GM21526 (cell line): ENCODE measurements around the gene NIN.

Experiments
- ATAC-seq: cut with Tn5 transposase; IDR thresholded peaks from one replicate; pipeline ENCODE4 v1.9.1; 2021; ENCODE audit warnings: moderate library complexity; ENCODE audit not compliant: unreplicated experiment, low FRiP score

The NIN gene

GRCh38 chr14:50830932-50831725 is at the start of gene NIN:
NIN (minus strand) TSS chr14:50831162; CDS start chr14:50822056, 9,106 bp downstream.
- peak; percentile 75 for ATAC-seq

GRCh38 chr14:50875359-50876070 is 44.6 kb upstream of the NIN start:
- peak; percentile 86 for ATAC-seq

GRCh38 chr14:50874757-50875156 is 43.8 kb upstream of the NIN start:
- ATAC-seq: no peak

- no peak for ATAC-seq
Measured at GRCh38 chr14:50871914-50872732, 41.2 kb upstream of the NIN start, which contains the start of gene ABHD12B. ABHD12B (plus strand) TSS chr14:50872053; CDS start chr14:50872175, 122 bp downstream.

GRCh38 chr14:50871228-50871627 is 40.3 kb upstream of the NIN start:
- no peak for ATAC-seq

GRCh38 chr14:50865391-50866076 is 34.6 kb upstream of the NIN start:
- no peak for ATAC-seq

GRCh38 chr14:50864946-50865345 is 34.0 kb upstream of the NIN start:
- no peak for ATAC-seq

- no peak for ATAC-seq
Measured at GRCh38 chr14:50864237-50864636, 33.3 kb upstream of the NIN start.

- ATAC-seq: no peak
Measured at GRCh38 chr14:50862036-50862570, 31.1 kb upstream of the NIN start.

GRCh38 chr14:50860478-50861086 is 29.6 kb upstream of the NIN start:
- ATAC-seq: no peak

GRCh38 chr14:50859296-50859624 is 28.3 kb upstream of the NIN start:
- no peak for ATAC-seq

GRCh38 chr14:50856660-50857059 is 25.7 kb upstream of the NIN start:
- no peak for ATAC-seq

- no peak for ATAC-seq
Measured at GRCh38 chr14:50855558-50855957, 24.6 kb upstream of the NIN start.

GRCh38 chr14:50854521-50854920 is 23.6 kb upstream of the NIN start:
- no peak for ATAC-seq

- no peak for ATAC-seq
Measured at GRCh38 chr14:50853891-50854290, 22.9 kb upstream of the NIN start.

- ATAC-seq: no peak
Measured at GRCh38 chr14:50846226-50846880, 15.4 kb upstream of the NIN start.

- ATAC-seq: no peak
Measured at GRCh38 chr14:50845166-50845565, 14.2 kb upstream of the NIN start.

- ATAC-seq: no peak
Measured at GRCh38 chr14:50844391-50844790, 13.4 kb upstream of the NIN start.

- no peak for ATAC-seq
Measured at GRCh38 chr14:50839691-50840090, 8.7 kb upstream of the NIN start.
